Ovary (tissue), 9 donors: ENCODE results near the gene ST7. TPM values are rescaled to one million over a fixed set of nuclear protein-coding genes. Genes with fewer than 3 reads are reported as not detected.

ENCODE experiments used
- DNase-seq, 5 donors: peaks; one replicate each; pipeline ENCODE4 v3.0.0-alpha.2; 2019 to 2020
- H3K27ac ChIP-seq, 2 donors: fragments of 200-600 bp; one replicate each; pipeline versions ENCODE4 v1.5.1 to v1.8.0; 2019 to 2022
- H3K27me3 ChIP-seq: fragments of 200-600 bp; one replicate; pipeline ENCODE4 v1.8.0; 2022
- H3K36me3 ChIP-seq: fragments of 200-600 bp; sonication (generic); one replicate; pipeline ENCODE4 v1.5.1; 2019
- H3K4me1 ChIP-seq: one replicate; pipeline ENCODE4 v1.8.1; 2013; ENCODE audit warnings: mild to moderate bottlenecking, moderate library complexity; ENCODE audit not compliant: insufficient read depth
- H3K4me3 ChIP-seq: fragments of 200-600 bp; sonication (generic); one replicate; pipeline ENCODE4 v1.5.1; 2017
- H3K9me3 ChIP-seq, 2 donors: fragments of 200-600 bp in 1 of 2; sonication (generic) in 1 of 2; one replicate each; pipeline versions ENCODE4 v1.5.1 to v1.8.1; 2013 to 2019; ENCODE audit warnings: mild to moderate bottlenecking in 1 of 2, moderate library complexity in 1 of 2
- EP300 ChIP-seq: sonication (generic); formaldehyde crosslinking; IDR thresholded peaks from one replicate; pipeline ENCODE4 v1.6.1; 2017; ENCODE audit warnings: antibody characterized with exemption
- POLR2A ChIP-seq: fragments of 450-650 bp; IDR thresholded peaks from one replicate; pipeline ENCODE4 v1.6.1; 2017; ENCODE audit warnings: antibody characterized with exemption, mild to moderate bottlenecking, moderate library complexity
- WGBS, 3 donors: extraction: QIAGEN DNeasy Blood & Tissue Kit in 1 of 3; methylation state at CpG; one replicate each; pipeline versions ENCODE4 v1.1.5 to v1.1.7; 2013 to 2017; 5-methylcytosine and 5-hydroxymethylcytosine counted together
- intact Hi-C, 4 donors: fragments of 100-400 bp; cut with DNase I; formaldehyde crosslinking; loops; one replicate each; pipeline versions ENCODE4 v1.11.0 to v1.15.1; 2022 to 2023
- polyA plus RNA-seq, 2 donors: library from polyadenylated mRNA; stranded (reverse); fragments of 200-250 nt in 1 of 2; fragments of 350-450 nt in 1 of 2; fragmentation: Illumina TruSeq in 1 of 2; extraction: RNeasy Lipid Tissue Mini Kit (QIAGEN cat#74804) in 1 of 2; gene quantifications; one replicate each; pipeline ENCODE4 v1.2.3, GENCODE V29; 2013 to 2014
- total RNA-seq, 7 donors: library from RNA; depleted of rRNA in 2 of 7; stranded (reverse); fragments of >200 nt in 2 of 7; fragmentation: NEBNext Ultra II Directional in 3 of 7; extraction: Animal tissue kit (Norgen Biotek cat#: 25700) in 3 of 7; gene quantifications; one replicate each; pipeline versions ENCODE4 v1.1.0 to v1.2.4, GENCODE V29; 2016 to 2023
- TF ChIP-seq, protein P1 (sequence below), 3 donors: fragments of 450-650 bp in 2 of 3; fragments of 200-600 bp in 1 of 3; IDR thresholded peaks; one replicate each; pipeline versions ENCODE4 v1.5.1 to v1.8.0; 2016 to 2022; ENCODE audit warnings: antibody characterized with exemption in 3 of 3, mild to moderate bottlenecking in 1 of 3
- donor health status: DM: no; HTN: no; CAD: no; lungs with moderate emphysema.
- donor health status: DM: no; HTN: no; CAD: no.
- donor health status: Bipolar disorder and iron deficiency.
- donor health status: DM: yes; HTN: yes; CAD: no.
- donor health status: DM: no; HTN: no; CAD: no.
- donor health status: DM: yes; HTN: yes; CAD: no.

Gene ST7
- total and polyA plus RNA-seq, 9 donors = 14.1 to 37.7 (median 18.8) TPM

DNA sequence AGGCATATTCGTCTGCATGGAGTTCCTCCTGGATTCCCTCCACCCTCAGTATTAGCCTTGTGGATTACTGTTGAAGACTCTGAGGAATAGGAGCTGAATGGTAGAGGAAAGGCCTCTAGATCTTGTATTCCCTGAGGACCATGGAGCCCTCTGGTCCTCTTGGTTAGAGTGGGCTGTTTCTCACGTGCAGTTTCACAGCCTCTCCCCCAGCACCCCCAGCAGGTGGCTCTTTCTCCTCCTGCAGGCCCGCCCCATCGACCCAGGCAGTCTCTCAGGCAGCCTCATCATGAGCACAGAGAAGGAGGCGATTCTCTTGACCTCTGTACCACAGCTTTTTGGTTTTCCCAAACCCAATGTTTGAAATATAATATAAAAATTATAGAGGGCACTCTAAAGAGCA is 267.5 kb downstream of the ST7 start:
- TF ChIP-seq POLR2A (no peak), EP300 (no peak)
- TF ChIP-seq, protein P1, sequence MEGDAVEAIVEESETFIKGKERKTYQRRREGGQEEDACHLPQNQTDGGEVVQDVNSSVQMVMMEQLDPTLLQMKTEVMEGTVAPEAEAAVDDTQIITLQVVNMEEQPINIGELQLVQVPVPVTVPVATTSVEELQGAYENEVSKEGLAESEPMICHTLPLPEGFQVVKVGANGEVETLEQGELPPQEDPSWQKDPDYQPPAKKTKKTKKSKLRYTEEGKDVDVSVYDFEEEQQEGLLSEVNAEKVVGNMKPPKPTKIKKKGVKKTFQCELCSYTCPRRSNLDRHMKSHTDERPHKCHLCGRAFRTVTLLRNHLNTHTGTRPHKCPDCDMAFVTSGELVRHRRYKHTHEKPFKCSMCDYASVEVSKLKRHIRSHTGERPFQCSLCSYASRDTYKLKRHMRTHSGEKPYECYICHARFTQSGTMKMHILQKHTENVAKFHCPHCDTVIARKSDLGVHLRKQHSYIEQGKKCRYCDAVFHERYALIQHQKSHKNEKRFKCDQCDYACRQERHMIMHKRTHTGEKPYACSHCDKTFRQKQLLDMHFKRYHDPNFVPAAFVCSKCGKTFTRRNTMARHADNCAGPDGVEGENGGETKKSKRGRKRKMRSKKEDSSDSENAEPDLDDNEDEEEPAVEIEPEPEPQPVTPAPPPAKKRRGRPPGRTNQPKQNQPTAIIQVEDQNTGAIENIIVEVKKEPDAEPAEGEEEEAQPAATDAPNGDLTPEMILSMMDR (IDR thresholded peaks at IDR 0.05) = no peak
- H3K27ac ChIP-seq = no peak overlapping the region
- no peak for DNase-seq
- H3K4me3 ChIP-seq = no peak overlapping the region
- WGBS, 3 donors = 75 to 87% (median 83%) methylated on average over 5 of the region's 5 CpGs
- H3K36me3 ChIP-seq = no peaks in the 10 kb centered on the region
- no peaks in the 10 kb centered on the region for H3K27me3 ChIP-seq
- H3K4me1 ChIP-seq = peaks cover 2% of the 10 kb centered on the region
- intact Hi-C loops = no loop called here
- no peaks in the 10 kb centered on the region for H3K9me3 ChIP-seq

DNA sequence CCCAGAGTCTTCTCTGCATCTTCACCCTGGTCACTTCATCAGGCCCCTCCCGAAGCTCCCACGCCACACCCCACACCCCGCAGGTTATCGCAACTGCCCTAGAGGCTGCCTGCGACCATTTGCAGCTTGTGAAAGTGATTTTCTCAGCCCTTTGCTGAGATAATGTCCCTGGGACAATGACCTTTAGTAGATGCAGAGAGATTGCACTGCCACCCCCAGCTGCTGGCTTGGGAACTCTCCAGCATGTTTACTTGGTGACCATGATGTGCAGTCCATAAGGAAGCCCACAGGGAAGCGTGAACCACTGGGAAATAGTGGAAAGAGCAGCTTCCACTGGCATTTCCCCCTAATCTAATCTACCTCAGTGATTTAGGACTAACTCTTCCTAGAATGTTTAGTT is 272.2 kb downstream of the ST7 start:
- Histone ChIP-seq H3K4me1 (no peaks in the 10 kb centered on the region), H3K36me3 (no peaks in the 10 kb centered on the region), H3K9me3 (no peaks in the 10 kb centered on the region), H3K4me3 (no peak overlapping the region), H3K27ac (no peak overlapping the region), H3K27me3 (no peaks in the 10 kb centered on the region)
- 83 to 88% (median 85%) methylated on average over 6 of the region's 6 CpGs for WGBS, 3 donors
- TF ChIP-seq EP300 (no peak), POLR2A (no peak)
- TF ChIP-seq, protein P1 (IDR thresholded peaks at IDR 0.05) = no peak
- intact Hi-C loops = no loop called here
- DNase-seq = no peak

DNA sequence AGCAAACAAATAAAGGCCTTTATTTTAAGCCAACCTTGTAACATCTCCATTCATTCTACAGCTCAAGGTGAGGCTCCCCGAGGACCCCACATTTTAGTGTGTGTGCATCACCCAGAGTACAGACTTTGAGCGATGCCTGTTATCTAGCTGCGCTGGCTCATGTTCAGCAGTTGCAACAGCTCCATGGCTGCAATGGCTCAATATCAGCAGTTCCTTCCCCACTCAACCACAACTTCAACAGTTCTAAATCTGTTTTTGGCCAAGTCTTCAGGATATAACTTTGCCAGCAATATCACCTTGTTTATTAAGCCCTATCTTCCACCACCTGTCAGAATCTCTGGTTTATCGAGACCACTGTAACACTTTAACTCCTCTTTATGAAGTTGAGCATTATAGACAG is 273.8 kb downstream of the ST7 start:
- no peaks in the 10 kb centered on the region for H3K27me3 ChIP-seq
- H3K36me3 ChIP-seq = no peaks in the 10 kb centered on the region
- 22 to 56% (median 33%) methylated on average over 4 of the region's 4 CpGs for WGBS, 3 donors
- TF ChIP-seq, protein P1 (IDR thresholded peaks at IDR 0.05) = no peak
- TF ChIP-seq EP300 = no peak
- DNase-seq = no peak
- H3K4me1 ChIP-seq = peaks cover 4% of the 10 kb centered on the region
- H3K9me3 ChIP-seq = no peaks in the 10 kb centered on the region
- intact Hi-C loops = no loop called here
- H3K27ac ChIP-seq = no peak overlapping the region
- H3K4me3 ChIP-seq = no peak overlapping the region

DNA sequence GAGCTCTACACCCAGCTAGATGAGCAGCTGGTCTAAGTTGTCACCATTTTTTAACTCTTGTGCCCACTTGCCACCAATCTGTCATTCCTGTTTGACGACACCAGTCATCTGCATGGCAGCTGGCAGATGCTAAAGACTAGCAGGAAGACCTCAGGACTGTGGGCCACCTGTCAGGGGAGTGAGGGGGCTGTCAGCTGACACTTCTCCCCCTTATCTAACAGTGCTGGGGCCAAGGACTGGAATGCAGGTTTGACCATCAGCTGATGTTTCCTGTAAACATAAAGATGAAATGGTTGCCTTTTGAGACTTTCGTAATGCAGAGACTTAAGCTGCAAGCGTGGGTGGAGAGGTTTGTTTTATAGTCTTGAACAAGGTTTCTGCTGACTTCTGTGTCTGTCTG is 276.0 kb downstream of the ST7 start:
- H3K9me3 ChIP-seq = no peaks in the 10 kb centered on the region
- H3K27me3 ChIP-seq = no peaks in the 10 kb centered on the region
- H3K4me3 ChIP-seq = no peak overlapping the region
- intact Hi-C loops = no loop called here
- no peak overlapping the region for H3K27ac ChIP-seq
- no peaks in the 10 kb centered on the region for H3K36me3 ChIP-seq
- TF ChIP-seq EP300 = no peak
- TF ChIP-seq, protein P1 (IDR thresholded peaks at IDR 0.05) = no peak
- TF ChIP-seq POLR2A = no peak
- H3K4me1 ChIP-seq = peaks cover 4% of the 10 kb centered on the region
- no peak for DNase-seq
- 80 to 82% (median 82%) methylated on average over 3 of the region's 3 CpGs for WGBS, 3 donors
